GM12865 (cell line): ENCODE data around the gene MBOAT2.
"Not testable (repeated sequence)": the region's sequence is repeated elsewhere in the genome, so short reads cannot be mapped to it uniquely, and the experiment has no call there.

Experiments
- DNase-seq: peaks from one replicate; pipeline ENCODE4 v3.0.0; 2010; ENCODE audit warnings: low read depth
- H3K4me3 ChIP-seq: 2 replicates; pipeline ENCODE4 v1.5.1; 2011; ENCODE audit warnings: mild to moderate bottlenecking, low read depth, low read length, control low read depth
- TF ChIP-seq, protein P1 (sequence below): IDR thresholded peaks from 2 replicates; pipeline ENCODE4 v1.5.1; 2011; ENCODE audit warnings: low read length, control low read depth, low read depth, inconsistent platforms; ENCODE audit not compliant: insufficient read depth; ENCODE audit errors: missing control alignments

MBOAT2 gene

GRCh38 chr2:8980096-8980495, 23.4 kb downstream of the MBOAT2 start:
- DNase-seq = no peak
- H3K4me3 ChIP-seq = no peak overlapping the region
- TF ChIP-seq, protein P1, sequence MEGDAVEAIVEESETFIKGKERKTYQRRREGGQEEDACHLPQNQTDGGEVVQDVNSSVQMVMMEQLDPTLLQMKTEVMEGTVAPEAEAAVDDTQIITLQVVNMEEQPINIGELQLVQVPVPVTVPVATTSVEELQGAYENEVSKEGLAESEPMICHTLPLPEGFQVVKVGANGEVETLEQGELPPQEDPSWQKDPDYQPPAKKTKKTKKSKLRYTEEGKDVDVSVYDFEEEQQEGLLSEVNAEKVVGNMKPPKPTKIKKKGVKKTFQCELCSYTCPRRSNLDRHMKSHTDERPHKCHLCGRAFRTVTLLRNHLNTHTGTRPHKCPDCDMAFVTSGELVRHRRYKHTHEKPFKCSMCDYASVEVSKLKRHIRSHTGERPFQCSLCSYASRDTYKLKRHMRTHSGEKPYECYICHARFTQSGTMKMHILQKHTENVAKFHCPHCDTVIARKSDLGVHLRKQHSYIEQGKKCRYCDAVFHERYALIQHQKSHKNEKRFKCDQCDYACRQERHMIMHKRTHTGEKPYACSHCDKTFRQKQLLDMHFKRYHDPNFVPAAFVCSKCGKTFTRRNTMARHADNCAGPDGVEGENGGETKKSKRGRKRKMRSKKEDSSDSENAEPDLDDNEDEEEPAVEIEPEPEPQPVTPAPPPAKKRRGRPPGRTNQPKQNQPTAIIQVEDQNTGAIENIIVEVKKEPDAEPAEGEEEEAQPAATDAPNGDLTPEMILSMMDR = no peak

DNA sequence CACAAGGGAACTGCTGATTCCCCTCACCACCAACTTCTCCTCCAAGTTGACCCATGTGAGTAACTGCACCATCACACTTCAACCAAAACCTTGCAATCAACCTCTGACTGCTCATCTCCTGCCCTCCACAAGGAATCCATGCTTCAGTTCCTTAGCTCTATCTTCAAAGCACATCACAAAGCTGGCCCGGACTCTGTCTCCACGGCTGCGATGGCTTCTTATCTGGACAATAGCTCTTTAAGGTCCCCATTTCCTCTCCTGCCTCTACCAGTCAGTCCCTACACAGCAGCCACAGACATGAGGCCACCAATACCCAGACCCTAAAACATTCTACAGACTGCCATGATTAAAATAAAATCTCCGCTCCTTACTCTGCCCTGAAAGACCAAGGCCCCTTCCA, 25.7 kb downstream of the MBOAT2 start:
- TF ChIP-seq, protein P1 = no peak
- DNase-seq = no peak
- H3K4me3 ChIP-seq = no peak overlapping the region

DNA sequence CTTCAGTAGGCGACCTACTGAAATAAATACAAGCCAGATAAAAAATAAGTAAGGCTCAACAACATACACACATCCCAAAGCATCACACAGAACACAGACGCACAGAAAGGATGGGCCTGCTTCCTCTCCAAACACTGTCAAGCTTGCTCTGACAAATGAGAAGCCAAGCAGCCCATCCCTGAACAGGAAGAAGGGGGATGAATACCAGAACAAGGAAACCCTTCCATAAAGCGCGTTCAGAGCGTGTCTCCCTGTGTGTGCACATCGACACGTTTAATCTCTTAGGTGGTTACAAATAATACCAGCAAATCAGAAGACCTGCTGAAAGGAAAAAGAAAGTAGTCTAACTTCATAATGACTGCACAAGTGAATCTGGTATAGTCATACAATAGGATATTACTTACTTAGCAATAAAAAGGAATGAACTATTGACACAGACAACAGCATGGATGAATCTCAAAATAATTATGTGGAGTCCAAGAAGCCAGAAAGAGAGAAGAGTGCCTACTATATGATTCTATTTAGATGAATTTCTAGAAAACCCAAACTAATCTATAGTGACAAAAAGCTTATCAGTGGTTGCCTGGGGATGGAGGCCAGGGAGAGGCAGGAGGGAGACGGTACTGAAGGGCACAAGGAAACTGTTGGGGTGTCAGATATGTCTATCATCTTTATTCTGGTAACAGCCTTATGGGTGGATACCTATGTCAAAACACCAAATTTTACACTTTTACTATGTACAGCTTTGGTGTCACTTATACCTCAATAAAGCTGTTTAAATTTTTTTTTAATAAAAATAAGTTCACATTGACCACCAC, 26.8 kb downstream of the MBOAT2 start:
- DNase-seq = no peak
- no peak overlapping the region for H3K4me3 ChIP-seq

DNA sequence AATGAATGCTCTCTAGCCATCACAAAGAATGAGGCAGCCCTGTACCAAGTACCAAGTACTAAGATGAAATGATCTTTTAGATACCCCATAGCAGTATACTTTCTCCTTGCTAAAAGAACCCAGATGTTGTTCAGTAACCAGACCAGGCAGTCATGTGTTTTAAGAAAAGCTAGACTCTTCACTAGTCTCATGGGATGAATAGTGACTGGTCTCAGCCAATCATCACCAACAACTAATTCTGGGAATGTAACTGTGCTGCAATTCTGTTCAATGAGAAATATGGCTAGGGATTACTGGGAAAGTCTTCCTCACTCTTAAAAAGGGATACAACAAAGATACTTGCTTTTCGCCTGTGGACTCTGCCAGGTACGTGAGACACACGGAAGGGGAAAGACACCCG, 29.5 kb downstream of the MBOAT2 start:
- TF ChIP-seq, protein P1 = no peak
- H3K4me3 ChIP-seq = no peak overlapping the region
- DNase-seq = no peak

More for the DNA sequence above, 26.8 kb downstream of the MBOAT2 start:
- TF ChIP-seq, protein P1 = no peak

DNA sequence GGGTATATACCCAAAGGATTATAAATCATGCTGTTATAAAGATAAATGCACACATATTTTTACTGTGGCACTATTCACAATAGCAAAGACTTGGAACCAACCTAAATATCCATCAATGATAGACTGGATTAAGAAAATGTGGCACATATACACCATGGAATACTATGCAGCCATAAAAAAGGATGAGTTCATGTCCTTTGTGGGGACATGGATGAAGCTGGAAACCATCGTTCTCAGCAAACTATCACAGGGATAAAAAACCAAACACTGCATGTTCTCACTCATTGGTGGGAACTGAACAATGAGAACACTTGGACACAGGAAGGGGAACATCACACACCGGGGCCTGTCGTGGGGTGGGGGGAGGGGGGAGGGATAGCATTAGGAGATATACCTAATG, 30.5 kb downstream of the MBOAT2 start:
- DNase-seq, H3K4me3 ChIP-seq: not testable (repeated sequence)

DNA sequence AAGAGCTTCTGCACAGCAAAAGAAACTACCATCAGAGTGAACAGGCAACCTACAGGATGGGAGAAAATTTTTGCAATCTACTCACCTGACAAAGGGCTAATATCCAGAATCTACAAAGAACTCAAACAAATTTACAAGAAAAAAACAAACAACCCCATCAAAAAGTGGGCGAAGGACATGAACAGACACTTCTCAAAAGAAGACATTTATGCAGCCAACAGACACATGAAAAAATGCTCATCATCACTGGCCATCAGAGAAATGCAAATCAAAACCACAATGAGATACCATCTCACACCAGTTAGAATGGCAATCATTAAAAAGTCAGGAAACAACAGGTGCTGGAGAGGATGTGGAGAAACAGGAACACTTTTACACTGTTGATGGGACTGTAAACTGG, 30.9 kb downstream of the MBOAT2 start:
- not testable (repeated sequence) for H3K4me3 ChIP-seq

GRCh38 chr2:8969348-8969747, 34.1 kb downstream of the MBOAT2 start:
- H3K4me3 ChIP-seq, DNase-seq: not testable (repeated sequence)

More for the DNA sequence above, 30.9 kb downstream of the MBOAT2 start:
- not testable (repeated sequence) for DNase-seq

GRCh38 chr2:8966123-8966908, 37.2 kb downstream of the MBOAT2 start:
- no peak for DNase-seq
- TF ChIP-seq, protein P1 = no peak
- no peak overlapping the region for H3K4me3 ChIP-seq
